Activated CD4-positive, CD25-positive, alpha-beta regulatory T cell (primary cell): ENCODE data around the gene ABCD4.

Source experiments
- DNase-seq, 4 experiments: peaks; one replicate each; lab custom pipeline; 2025; lab: John Stamatoyannopoulos, UW

The ABCD4 gene

DNA sequence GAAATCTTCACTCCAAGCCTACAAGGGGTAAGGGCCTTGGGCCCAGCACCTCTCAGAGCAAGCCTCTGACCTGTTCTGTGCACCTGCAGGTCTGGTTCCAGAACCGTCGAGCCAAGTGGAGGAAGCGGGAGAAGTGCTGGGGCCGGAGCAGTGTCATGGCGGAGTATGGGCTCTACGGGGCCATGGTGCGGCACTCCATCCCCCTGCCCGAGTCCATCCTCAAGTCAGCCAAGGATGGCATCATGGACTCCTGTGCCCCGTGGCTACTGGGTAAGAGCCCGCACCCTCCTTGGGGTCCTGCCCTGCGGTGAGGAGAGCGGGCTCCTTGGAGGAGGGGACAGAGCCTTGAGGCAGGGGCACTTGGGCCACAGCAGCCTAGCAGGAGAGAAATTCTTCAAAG lies 43.2 kb downstream of the ABCD4 start:
- no peak for DNase-seq

DNA sequence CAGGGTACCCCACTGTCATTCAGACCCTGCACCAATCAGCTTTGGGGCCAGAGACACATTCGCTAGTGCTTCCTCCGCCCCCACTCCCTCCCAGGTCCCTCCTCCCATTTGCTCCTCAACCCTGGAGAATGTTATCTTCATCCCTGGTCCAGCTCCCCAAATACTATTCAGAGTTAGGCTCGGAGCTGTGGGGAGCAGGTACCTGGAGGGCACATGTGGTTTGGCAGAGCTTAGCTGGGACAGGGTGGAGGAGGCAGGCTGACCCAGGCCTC lies 44.0 kb downstream of the ABCD4 start:
- DNase-seq: no peak

DNA sequence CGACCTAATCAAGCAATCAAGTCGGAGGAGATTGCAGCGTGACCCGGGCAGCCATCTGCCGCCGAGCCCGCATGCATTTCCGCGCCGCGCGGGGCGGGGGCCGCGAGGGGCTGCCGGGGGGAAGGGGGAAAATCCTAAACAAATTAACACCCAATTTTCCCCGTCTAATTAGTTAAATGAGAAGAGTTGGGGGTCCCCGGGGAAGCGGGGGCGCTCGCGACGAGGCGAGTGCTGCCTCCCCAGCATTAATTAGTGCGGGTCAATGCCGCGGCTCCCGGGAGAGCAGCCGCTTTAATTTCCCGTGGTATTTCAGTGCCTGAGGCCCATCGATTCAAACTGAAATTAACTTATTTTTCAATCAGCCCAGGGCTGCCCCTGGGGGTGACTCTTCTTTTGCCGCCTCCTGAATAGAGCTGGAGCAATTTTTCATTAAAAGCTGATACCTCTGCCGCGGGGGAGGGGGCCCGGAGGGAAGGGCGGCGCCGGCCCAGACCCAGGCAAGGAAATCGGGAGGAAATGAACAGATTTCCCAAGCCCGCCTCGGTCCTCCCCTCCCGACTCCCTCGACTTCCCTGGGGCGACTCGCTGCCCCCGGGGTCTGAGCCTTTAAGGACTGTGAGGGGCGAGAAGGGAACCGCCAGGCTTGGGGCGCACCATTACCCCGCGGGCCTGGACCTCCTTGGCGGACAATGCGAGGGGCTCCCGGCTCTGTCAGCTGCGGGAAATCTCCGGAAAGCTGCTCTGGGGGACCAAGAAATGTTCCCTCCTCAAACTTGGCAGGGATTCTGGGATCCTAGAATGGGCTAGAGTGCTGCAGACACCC lies 44.6 kb downstream of the ABCD4 start:
- no peak for DNase-seq

DNA sequence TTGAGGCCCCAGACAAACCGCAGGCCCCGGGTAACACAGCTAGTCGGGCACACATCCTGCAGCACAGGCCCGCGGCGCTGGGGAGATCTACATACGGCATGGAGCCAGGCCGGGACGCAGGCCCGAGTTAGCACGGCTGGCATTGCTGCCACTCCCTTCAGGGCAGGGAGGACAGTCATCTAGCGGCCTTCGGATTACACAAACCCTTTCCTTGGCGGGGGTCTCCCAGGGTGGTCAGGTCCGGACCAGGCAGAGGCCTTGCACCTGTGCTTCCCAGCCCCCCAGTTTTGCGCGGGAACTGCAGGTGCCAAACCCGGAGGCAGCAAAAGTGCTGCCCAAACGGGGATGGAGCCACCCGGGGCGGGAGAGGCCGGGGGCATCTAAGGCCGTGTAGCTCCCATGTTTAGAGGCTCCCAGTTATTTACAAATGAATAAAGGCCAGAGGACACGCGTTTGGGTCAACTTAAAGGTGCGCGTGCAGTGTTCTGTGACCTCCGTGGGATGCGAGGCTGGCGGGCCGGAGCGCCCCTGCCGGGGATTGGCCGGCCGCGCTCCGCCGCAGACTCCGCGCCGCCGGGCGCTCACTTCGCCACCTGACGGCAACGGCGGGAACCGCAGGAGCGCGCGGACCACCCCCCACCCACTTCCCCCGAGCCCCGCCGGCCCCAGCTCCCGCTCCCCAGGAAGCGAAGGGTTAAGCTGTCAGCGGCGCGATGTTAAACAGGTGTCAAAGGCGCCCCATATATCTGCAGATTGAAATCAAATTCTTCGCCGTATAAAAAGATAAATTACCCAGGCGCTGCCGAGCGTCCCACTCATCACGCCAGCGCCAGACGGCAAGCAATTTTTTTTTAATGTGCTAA lies 45.4 kb downstream of the ABCD4 start:
- DNase-seq: peak; percentile 49 to 54 (median 52)

DNA sequence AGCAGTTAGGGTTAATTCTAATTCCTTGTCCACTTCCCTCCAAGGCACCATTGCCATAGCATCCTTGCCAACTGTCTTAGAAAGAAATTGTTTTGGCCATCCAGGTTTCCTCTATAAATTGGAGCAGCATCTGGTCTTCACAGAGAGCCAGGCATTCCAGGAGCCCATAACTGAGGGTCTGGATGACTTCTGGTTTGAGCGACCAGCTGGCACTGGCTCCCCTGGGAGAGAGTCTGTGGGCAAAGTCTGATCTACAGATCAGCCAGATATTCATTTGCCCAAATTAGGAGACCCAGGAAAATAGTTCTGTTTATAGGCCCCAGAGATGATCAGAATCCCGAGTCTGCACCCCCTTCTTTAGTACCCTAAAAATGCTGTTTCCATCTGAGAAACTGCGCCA lies 47.5 kb downstream of the ABCD4 start:
- DNase-seq: no peak

DNA sequence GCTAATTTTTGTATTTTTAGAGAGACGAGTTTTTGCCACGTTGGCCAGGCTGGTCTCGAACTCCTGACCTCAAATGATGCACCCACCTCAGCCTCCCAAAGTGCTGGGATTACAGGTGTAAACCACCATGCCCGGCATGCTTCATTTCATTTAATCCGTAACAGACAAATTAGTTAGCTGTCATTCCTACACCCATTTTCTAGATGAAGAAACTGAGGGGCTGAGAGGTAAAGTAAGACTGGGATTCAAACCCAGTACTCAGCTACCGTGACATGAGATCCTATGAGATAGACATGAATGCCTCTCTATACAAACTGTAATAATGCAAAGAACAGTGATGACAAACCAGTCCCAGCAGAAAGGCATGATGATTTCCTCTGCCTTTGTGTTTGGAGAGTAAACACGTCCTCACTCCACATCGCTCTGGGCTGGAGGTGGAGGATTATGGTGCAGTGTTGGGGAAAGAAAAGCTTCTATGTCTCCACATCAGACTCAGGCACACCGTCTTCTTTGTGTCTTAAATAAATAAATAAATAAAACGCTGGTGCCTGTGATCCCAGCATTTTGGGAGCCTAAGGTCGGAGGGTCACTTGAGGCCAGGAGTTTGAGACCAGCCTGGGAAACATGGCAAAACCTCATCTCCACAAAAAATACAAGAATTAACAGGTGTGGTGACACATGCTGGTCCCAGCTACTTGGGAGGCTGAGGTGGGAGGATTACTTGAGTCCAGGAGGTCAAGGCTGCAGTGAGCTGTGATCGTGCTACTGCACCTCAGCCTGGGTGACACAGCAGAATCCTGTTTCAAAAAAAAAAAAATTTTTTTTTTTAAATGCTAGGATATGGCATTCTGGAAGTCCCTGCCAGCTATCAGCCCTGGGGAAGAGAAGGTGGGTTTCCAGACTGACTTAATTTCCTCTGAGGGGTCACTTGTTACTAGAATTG lies 53.0 kb downstream of the ABCD4 start:
- no peak for DNase-seq

DNA sequence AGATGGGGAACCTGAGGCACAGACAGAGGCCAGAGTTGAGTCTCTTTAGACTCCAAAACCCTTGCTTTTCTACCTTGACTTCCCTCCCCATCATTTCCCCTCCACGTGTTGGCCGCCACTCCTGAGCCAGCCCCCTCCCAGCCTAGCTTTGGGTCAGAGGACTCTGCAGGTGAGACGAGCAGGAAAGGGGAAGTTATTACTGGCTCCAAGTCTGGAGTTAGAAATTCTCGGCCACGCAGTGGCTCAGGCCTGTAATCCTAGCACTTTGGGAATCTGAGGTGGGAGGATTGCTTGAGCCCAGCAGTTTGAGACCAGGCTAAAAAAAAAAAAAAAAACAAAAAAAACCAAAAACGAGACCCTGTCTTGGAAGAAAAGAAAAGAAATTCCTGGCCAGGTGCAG lies 54.7 kb downstream of the ABCD4 start:
- no peak for DNase-seq

DNA sequence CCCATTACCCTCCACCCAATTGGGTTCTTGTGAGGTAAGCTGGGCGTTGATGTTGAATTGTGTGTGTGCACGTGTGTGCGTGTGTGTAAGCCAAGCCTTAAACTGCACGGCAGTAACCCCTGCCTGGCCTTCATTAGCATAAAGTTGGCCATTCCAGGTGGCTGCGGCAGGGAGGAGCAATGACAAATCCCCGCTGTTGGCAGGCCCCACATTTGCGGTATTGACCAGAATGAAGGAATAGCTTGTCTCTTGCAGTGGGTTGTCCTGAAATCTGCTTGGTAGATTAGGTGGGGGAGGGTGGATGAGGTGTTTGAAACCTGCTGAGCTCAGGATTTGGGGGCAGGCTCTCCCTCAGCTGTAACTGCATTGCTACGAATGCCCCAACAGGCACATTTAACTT lies 56.2 kb downstream of the ABCD4 start:
- no peak for DNase-seq

DNA sequence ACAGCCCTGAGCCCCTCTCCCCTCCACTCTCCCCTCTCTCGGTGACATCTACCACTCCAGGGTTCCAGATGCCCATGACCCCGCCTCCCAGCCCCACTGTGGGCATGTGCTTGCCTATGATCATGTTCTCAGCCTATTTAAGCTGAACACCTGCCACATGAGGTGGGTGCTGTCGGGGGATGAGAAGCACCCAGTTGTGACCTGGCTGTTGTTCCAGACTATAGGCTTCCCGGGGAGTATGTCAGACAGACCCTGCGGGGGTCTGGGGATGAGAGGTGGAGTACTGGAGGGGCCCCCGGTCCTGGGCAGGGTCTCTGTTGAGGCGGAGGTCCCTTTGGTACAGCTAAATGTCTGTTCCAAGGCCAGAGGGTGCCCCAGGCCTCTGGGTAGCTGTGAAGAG lies 57.4 kb downstream of the ABCD4 start:
- DNase-seq: no peak

DNA sequence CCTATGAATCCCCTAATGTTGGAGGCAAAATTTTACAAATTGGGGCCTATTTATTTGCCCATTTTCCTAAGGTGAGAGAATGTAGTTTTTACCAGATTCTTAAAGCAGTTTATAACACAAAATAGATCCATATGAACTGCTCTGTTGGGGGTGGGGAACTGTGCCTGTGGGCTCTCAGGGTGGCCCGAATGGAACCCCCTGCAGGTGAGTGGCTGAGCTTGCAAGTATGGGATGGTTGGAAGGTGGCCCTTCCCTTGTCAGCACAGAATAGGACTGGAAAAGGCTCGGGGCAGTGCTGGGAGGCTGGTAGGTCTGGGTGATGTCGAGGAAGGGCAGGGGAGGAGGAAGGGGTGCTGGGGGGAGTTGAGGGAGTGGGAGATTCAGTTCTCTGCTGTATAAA lies 58.6 kb downstream of the ABCD4 start:
- no peak for DNase-seq

DNA sequence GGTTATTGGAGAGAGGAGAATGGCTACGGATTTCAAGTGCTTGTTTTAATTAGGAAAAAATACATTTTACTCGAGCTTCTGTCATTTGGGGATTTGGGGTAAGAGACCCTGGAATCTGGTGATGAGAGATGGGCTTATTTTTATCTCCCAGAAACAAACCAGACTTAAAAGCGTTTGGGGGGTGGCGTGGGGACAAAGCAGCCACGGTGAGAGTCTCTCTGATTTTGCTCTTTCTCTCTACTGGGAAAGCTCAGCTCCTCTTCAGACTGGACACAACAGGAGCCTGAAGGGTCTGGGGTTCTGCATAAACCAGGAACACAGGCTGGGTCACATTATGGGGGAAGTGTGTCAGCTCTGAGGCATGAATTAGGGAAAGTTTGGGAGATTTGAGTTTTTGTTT lies 59.7 kb downstream of the ABCD4 start:
- DNase-seq: no peak

DNA sequence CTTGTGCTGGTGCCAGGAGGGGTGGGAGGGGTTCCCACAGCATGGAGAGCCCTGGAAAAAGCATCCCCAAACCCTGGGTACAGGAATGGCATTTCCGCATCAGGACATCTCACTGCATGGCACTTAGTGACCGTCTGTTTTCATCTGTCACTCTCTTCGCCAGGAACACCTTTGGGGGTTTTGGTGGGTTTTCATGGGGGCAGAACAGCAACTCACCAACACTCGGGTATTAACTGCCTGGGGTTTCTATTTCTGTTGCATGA lies 60.0 kb downstream of the ABCD4 start:
- DNase-seq: no peak

DNA sequence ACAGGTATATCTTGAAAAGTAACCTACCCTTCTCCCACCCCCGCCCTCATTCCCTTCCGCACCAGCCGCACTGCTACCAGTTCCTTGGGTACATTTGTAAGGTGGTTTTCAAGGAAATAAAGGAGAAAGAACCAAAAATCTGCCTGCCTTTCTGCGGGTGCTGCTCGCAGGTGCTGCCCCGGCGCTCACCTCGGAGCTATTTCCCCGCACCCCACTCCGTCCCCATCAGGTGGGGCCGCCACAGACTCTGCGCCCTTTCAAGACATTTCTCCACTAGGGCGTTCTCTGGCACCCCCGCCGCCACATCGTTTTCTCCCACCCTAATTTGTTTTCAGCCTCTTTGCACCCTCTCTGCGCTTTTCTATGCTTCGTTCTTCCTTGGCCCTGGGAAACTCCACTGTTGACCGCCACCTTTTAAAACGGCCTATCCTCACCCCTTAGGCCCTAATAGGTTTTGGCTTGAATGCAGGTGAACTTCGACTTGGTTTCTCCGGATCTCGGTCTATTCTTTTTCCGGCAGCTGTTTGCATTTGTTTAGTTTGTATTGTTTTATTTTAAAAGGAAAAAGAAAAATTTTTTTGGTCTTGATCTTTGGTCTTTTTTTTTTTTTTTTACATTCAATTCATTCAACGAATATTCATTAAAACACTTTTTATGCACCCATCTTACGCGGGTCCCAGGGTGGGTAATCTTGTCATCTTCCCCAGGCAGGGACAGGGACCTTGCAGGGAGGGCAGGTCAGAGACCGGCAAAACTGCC lies 60.5 kb downstream of the ABCD4 start:
- no peak for DNase-seq

DNA sequence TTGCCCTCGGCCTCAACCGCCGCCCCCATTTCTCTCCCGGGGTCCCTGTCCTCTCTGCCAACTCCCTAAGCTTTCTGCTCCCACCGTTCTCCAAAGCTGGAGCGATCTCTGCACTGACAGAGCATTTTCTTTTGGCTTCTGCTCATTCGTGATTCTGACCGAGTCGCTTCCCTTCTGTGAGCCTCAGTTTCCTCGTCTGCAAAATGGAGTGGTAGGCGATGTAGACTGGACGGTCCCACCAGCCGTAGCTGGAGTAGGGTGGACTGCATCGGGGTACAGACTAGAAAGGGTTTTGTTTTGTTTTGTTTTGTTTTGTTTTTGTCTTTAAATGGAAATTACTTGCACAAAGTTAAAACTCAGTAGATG lies 61.1 kb downstream of the ABCD4 start:
- no peak for DNase-seq

DNA sequence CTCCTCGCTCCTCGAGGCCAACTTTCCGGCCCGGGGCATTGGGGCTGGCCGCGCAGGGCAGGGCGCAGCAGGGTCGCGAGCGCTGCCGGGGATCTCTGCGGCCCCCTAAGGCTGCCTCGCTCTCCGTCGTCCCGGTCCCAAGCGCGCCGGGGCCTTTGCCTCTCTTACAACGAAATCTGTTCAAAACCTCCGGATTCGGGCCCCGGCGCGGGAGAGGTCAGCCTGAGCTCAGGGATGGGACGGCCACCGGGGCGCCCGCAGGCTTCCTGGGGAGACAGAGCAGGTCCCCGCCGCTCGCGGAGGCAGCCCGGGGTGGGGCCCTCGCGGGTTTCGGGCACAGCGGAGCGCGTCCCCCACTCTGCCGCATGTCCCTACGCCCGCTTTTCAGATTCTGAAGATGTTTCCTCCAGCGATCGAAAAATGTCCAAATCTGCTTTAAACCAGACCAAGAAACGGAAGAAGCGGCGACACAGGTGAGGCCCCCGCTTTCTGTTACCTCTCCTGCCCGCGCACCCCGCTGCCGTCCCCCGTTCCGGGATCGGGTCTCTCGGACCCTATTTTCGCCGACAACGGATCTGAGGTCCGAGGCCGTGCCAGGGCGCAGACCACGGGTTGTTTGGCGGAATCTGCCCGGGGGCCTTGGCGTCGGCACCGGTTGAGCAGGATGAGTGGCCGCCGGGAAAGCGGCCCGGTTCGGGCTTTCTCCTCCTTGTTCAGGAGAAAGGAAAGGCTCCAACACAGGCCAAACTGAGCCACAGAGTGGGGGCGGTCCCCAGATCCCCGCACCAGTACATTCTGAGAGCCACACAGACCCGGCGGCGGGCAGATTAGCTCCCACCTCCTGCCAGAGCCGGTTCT lies 61.7 kb downstream of the ABCD4 start:
- DNase-seq: no peak

DNA sequence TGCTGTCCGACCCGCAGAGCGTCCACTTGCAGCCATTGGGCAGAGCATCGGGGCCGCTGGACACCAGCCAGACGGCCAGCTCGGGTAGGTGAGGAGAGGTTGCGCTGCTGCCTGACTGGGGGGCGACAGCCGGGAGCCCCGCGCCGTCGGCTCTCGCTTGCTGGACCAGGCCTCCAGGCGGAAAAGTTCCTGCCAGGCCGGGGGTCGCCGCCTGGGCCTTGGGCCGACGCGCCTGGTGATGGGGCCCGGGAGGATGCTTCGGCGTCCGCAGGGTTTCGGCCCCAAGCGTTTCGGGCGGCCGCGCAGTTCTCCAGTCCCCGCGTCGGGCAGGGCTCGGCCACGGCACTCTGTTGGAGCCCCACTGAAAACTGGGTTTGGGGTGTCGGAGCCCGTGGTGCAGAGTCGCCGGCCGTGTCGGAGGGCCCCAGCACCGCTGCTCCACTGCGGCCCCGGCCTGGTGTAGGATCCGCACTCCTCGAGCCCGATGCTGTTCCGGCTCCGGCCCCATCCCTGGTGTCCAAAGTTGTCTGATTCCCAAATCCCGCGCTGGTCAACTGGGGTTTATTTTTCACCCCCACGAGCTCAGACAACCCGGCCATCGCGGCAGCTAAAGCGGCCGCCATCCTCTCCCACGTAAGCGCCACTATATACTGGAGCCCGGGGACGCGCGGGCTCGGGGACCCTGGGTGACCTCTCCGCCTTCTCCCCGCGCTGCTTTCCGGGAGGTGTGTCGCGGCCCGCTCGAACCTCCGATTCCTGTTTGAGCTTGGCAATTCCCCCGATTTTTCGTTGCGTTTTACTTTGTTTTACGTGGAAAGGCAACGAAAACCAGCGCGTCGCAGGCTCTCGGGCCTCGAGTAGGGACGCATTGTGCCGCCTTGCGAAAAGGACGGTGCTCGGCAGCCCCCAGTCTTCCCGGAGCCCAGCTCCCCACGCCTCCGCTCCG lies 62.6 kb downstream of the ABCD4 start:
- DNase-seq: no peak

DNA sequence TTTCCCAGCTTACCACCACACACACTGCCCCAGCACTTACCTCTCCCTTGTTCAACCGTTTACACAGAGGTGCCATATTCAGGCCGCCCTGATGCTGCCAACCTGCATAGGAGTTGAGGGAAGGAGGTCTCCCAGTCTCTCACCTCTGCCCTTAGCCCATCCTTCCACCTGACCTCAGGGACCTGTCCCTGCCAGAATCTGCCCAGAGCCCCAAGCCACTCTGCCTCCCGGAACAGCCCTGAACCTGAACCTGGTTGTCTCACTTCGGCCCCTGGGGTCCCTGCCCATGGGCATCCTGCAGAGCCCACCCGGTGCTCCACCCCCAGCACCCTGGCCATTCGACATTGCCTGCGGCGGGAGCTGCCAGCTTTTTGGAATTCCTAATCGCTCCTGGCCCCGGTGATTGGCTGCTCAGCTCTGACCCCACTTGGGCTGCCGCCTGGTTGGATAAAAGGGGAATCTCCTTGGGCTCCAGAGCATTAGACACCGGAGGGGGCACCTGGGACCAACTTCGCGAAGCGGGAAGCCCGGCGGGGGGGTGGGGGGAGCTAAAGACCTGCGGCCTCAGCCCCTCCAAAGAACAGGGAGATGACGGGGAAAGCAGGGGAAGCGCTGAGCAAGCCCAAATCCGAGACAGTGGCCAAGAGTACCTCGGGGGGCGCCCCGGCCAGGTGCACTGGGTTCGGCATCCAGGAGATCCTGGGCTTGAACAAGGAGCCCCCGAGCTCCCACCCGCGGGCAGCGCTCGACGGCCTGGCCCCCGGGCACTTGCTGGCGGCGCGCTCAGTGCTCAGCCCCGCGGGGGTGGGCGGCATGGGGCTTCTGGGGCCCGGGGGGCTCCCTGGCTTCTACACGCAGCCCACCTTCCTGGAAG lies 63.5 kb downstream of the ABCD4 start, which contains the start of gene VSX2:
VSX2 (plus strand) TSS at position 476 of the 874 bp plus-strand sequence; CDS start at position 589, 113 bp downstream.
- DNase-seq: no peak

DNA sequence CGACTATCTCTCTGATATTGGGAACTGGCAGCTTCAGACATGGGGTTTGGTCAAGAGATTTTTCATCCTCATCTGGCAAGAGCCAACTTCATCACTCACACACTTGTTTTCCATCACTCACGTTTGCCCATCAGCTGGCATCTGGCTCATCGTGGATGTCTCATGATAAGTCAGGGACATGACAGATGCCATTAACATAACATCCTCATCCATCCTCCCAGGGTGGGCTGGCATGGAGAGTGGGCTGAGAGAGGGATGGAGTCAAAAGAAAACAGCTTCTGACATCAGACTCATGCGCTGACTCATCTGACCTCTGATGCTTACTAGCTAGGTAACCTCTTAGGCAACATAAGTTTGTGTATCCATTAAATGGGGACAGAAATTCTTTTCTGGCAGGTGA lies 65.3 kb downstream of the ABCD4 start:
- no peak for DNase-seq
